HG03442 (cell line): ENCODE data around the gene MS4A18.

ENCODE experiments used
- ATAC-seq: cut with Tn5 transposase; IDR thresholded peaks from one replicate; pipeline ENCODE4 v1.9.1; 2021; ENCODE audit warnings: mild to moderate bottlenecking, moderate library complexity; ENCODE audit not compliant: unreplicated experiment

Gene MS4A18

GRCh38 chr11:60785136-60785535, 60.6 kb downstream of the MS4A18 start, which contains the start of gene MS4A10:
TSS of gene MS4A10 (plus strand) at chr11:60785333. CDS start at chr11:60790336, 5,003 bp downstream.
- ATAC-seq: no peak

GRCh38 chr11:60785806-60786361, 61.4 kb downstream of the MS4A18 start:
- no peak for ATAC-seq

GRCh38 chr11:60786811-60787567, 62.5 kb downstream of the MS4A18 start:
- ATAC-seq: no peak

GRCh38 chr11:60788401-60789125, 64.0 kb downstream of the MS4A18 start:
- no peak for ATAC-seq

- no peak for ATAC-seq
These were observed 66.2 kb downstream of the MS4A18 start for GRCh38 chr11:60790726-60791125.

- no peak for ATAC-seq
These were observed 66.8 kb downstream of the MS4A18 start for GRCh38 chr11:60791153-60791933.

GRCh38 chr11:60792521-60792920, 68.0 kb downstream of the MS4A18 start:
- no peak for ATAC-seq
